OCI-LY3 (cell line): Measurements from ENCODE around the gene IMMP2L.

Experiments used
- EZH2phosphoT487 ChIP-seq: fragments of 200-600 bp; shearing (Covaris generic); IDR thresholded peaks from 2 replicates; pipeline ENCODE4 v1.6.1; 2018; ENCODE audit warnings: antibody characterized with exemption, mixed run types, low read depth
- TF ChIP-seq, protein P1 (sequence below): fragments of 200-600, 300-600 bp; sonication (generic); IDR thresholded peaks from 2 replicates; pipeline ENCODE4 v1.5.1; 2014; ENCODE audit warnings: antibody characterized with exemption, low read length, low read depth

DNA sequence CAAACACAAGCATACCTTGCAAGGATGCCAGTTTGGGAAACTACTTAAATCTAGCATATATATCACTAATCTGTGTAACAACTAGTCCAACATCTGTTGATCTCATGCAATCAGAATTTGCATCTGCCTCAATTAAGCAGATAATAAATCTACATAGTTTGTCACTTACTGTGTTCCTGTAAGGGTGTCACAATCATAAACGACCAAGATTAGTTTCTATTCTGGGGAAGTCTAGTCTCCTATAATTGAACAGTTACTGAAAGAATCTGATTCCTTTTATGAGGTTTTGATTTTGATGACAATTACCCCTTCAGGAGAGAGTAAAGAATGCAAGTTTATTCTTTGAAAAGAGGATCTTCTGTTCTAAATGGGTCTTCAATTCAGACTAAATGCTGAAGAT lies 556.8 kb downstream of the IMMP2L start:
- TF ChIP-seq, protein P1, sequence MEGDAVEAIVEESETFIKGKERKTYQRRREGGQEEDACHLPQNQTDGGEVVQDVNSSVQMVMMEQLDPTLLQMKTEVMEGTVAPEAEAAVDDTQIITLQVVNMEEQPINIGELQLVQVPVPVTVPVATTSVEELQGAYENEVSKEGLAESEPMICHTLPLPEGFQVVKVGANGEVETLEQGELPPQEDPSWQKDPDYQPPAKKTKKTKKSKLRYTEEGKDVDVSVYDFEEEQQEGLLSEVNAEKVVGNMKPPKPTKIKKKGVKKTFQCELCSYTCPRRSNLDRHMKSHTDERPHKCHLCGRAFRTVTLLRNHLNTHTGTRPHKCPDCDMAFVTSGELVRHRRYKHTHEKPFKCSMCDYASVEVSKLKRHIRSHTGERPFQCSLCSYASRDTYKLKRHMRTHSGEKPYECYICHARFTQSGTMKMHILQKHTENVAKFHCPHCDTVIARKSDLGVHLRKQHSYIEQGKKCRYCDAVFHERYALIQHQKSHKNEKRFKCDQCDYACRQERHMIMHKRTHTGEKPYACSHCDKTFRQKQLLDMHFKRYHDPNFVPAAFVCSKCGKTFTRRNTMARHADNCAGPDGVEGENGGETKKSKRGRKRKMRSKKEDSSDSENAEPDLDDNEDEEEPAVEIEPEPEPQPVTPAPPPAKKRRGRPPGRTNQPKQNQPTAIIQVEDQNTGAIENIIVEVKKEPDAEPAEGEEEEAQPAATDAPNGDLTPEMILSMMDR: no peak
- TF ChIP-seq EZH2phosphoT487: no peak
